AG20443 (cell line): ENCODE data around the gene NUDT16.
"Not testable (repeated sequence)": the region's sequence is repeated elsewhere in the genome, so short reads cannot be mapped to it uniquely, and the experiment has no call there.

Experiments
- DNase-seq: peaks from one replicate; pipeline ENCODE4 v3.0.0; 2012; ENCODE audit warnings: low spot score, mixed read lengths

Gene NUDT16

GRCh38 chr3:131381445-131382291 lies at the start of gene NUDT16:
Gene NUDT16 (plus strand): TSS chr3:131381774. CDS start chr3:131381805, 31 bp downstream.
- peak; percentile 99 for DNase-seq

GRCh38 chr3:131338948-131339640 lies 42.5 kb upstream of the NUDT16 start:
- DNase-seq: no peak

GRCh38 chr3:131341761-131342160 lies 39.8 kb upstream of the NUDT16 start:
- DNase-seq: no peak

- no peak for DNase-seq
Observed at GRCh38 chr3:131348911-131349310, 32.7 kb upstream of the NUDT16 start.

GRCh38 chr3:131349454-131349853 lies 32.1 kb upstream of the NUDT16 start:
- no peak for DNase-seq

- peak; percentile 68 for DNase-seq
Observed at GRCh38 chr3:131349946-131350347, 31.6 kb upstream of the NUDT16 start.

- DNase-seq: no peak
Observed at GRCh38 chr3:131350506-131350905, 31.1 kb upstream of the NUDT16 start.

- DNase-seq: no peak
Observed at GRCh38 chr3:131353016-131353877, 28.3 kb upstream of the NUDT16 start.

GRCh38 chr3:131353986-131354385 lies 27.6 kb upstream of the NUDT16 start:
- no peak for DNase-seq

GRCh38 chr3:131356006-131356595 lies 25.5 kb upstream of the NUDT16 start:
- no peak for DNase-seq

- DNase-seq: no peak
Observed at GRCh38 chr3:131357275-131357674, 24.3 kb upstream of the NUDT16 start.

GRCh38 chr3:131360191-131360755 lies 21.3 kb upstream of the NUDT16 start:
- no peak for DNase-seq

GRCh38 chr3:131361066-131361463 lies 20.5 kb upstream of the NUDT16 start:
- DNase-seq: not testable (repeated sequence)

- DNase-seq: peak; percentile 60
Observed at GRCh38 chr3:131361464-131362421, 19.8 kb upstream of the NUDT16 start.

- DNase-seq: no peak
Observed at GRCh38 chr3:131363275-131363674, 18.3 kb upstream of the NUDT16 start.

GRCh38 chr3:131370935-131371687 lies 10.5 kb upstream of the NUDT16 start:
- DNase-seq: no peak

- DNase-seq: no peak
Observed at GRCh38 chr3:131371688-131372066, 9.9 kb upstream of the NUDT16 start.

GRCh38 chr3:131374741-131375140 lies 6.8 kb upstream of the NUDT16 start:
- no peak for DNase-seq

- DNase-seq: not testable (repeated sequence)
Observed at GRCh38 chr3:131380821-131381444, 641 bp upstream of the NUDT16 start.
